ENCODE data around the gene NCAM1.

GRCh38 chr11:113084297-113084696 lies 123.1 kb downstream of the NCAM1 start:
- TF ChIP-seq CTCF (IDR thresholded peaks at IDR 0.05; ENCODE audit: insufficient read depth, low read length, poor library complexity, severe bottlenecking) (no peak), EZH2phosphoT487 (conservative IDR thresholded peaks at IDR 0.05; ENCODE audit: low read length) (no peak)

All from SU-DHL-6 (cell line).